H1 (cell line): ENCODE measurements around the gene RGS16. TPM values are rescaled to one million over a fixed set of nuclear protein-coding genes. Genes with fewer than 3 reads are reported as not detected.

ENCODE experiments used
- TBP ChIP-seq: IDR thresholded peaks from 2 replicates; pipeline ENCODE4 v1.6.1; 2011; ENCODE audit warnings: low read depth, low read length, improper control_type of control experiment
- polyA plus RNA-seq, 7 experiments: library from polyadenylated mRNA; depleted of rRNA in 3 of 7; stranded (reverse) in 5 of 7; unstranded in 2 of 7; fragments of >200 nt in 5 of 7; fragments of 200-250 nt in 2 of 7; gene quantifications; 1 replicate in 5 of 7; 2 replicates in 1 of 7; 4 replicates in 1 of 7; pipeline versions ENCODE4 v1.2.1 to v1.2.3, GENCODE V29; 2011 to 2013; ENCODE audit warnings: missing spikeins in 2 of 7, mixed read lengths in 2 of 7
- total RNA-seq: library from RNA; stranded (reverse); fragmentation: NEBNext Ultra II Directional; extraction: Animal tissue kit (Norgen Biotek cat#: 25700); gene quantifications from 2 replicates; pipeline ENCODE4 v1.2.1, GENCODE V29; 2021

The RGS16 gene
- total and polyA plus RNA-seq, 2 of the 8 experiments (the other 6 are each of a cell fraction or from before 2014, with no cell fraction given) = 5.7 to 9.8 TPM

DNA sequence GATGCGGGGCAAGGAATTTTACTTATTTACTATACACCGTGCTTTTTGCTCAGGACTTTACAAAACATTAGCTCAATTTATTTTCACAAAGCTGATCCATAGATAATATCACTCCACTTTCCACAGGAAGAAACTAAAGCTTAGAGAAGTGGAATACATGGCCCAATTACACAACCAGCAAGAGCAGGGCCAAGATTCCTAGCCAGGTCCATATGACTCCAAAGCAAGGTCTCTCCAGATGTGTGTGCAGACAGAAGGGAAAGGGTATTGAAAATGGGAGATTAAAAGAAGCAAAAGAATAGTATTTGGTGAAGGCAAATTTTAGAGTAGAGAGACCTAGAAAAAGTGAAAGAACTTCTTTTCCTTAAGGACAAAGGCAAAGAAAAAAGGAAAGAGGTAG, 49.8 kb upstream of the RGS16 start (continued):
- TF ChIP-seq TBP = no peak
